Measurements from ENCODE around the gene OR5K2. TPM values are rescaled to one million over a fixed set of nuclear protein-coding genes. Genes with fewer than 3 reads are reported as not detected.

Gene OR5K2
- polyA plus RNA-seq, 1 donor from 2014 or later: not detected

DNA sequence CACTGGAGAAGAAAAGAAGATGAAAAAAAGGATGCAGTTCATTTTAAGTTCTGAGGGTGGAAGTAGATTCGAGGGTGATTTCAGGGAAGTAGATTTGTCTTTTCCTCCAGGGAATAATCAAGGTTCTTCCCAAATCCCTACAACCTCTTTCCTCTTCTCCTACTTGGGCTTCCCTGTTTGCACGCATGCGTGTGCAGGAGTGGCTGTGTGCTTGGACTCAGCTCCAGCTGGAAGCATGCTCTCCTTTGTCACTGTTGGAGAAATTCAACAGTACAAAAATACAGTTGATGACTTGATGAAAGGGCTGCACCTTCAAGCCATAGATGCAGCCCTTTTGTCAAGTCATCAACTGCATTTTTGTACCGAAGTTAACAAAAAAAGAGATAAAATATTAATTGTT, 3.8 kb downstream of the OR5K2 start:
- Histone ChIP-seq H3K27ac (ENCODE audit: low read length) (no peak overlapping the region), H3K4me2 (ENCODE audit: low read length) (no peak overlapping the region), H3K9me3 (ENCODE audit: low read length) (no peaks in the 10 kb centered on the region), H3K79me2 (replicated peaks; ENCODE audit: insufficient read depth, low read length) (no peaks in the 10 kb centered on the region), H3K9ac (ENCODE audit: low read length) (no peak overlapping the region), H3F3A (ENCODE audit: insufficient read depth, low read length, poor library complexity, severe bottlenecking) (no peaks in the 10 kb centered on the region), H3K9me2 (ENCODE audit: insufficient read depth, low read length) (no peaks in the 10 kb centered on the region), H4K20me1 (ENCODE audit: insufficient read depth) (no peaks in the 10 kb centered on the region), H3K36me3 (ENCODE audit: insufficient read depth, low read length) (no peaks in the 10 kb centered on the region), H2AFZ (ENCODE audit: low read depth, low read length) (no peak overlapping the region), H3K27me3 (ENCODE audit: insufficient read depth, low read depth, low read length) (no peaks in the 10 kb centered on the region), H3K4me3 (ENCODE audit: low read length) (no peak overlapping the region)
- TF ChIP-seq MXI1 (conservative IDR thresholded peaks at IDR 0.05; ENCODE audit: poor library complexity, severe bottlenecking) (no peak), POLR2AphosphoS5 (IDR thresholded peaks at IDR 0.05) (no peak), SMC3 (conservative IDR thresholded peaks at IDR 0.05; ENCODE audit: poor library complexity) (no peak), EP300 (conservative IDR thresholded peaks at IDR 0.05; ENCODE audit: poor library complexity, severe bottlenecking) (no peak), TAF1 (IDR thresholded peaks at IDR 0.05; ENCODE audit: low read depth) (no peak), RAD21 (conservative IDR thresholded peaks at IDR 0.05) (no peak), EZH2 (IDR thresholded peaks at IDR 0.05; ENCODE audit: borderline replicate concordance, insufficient read depth, low read length, poor library complexity, severe bottlenecking) (no peak)
- TF ChIP-seq, protein P1, sequence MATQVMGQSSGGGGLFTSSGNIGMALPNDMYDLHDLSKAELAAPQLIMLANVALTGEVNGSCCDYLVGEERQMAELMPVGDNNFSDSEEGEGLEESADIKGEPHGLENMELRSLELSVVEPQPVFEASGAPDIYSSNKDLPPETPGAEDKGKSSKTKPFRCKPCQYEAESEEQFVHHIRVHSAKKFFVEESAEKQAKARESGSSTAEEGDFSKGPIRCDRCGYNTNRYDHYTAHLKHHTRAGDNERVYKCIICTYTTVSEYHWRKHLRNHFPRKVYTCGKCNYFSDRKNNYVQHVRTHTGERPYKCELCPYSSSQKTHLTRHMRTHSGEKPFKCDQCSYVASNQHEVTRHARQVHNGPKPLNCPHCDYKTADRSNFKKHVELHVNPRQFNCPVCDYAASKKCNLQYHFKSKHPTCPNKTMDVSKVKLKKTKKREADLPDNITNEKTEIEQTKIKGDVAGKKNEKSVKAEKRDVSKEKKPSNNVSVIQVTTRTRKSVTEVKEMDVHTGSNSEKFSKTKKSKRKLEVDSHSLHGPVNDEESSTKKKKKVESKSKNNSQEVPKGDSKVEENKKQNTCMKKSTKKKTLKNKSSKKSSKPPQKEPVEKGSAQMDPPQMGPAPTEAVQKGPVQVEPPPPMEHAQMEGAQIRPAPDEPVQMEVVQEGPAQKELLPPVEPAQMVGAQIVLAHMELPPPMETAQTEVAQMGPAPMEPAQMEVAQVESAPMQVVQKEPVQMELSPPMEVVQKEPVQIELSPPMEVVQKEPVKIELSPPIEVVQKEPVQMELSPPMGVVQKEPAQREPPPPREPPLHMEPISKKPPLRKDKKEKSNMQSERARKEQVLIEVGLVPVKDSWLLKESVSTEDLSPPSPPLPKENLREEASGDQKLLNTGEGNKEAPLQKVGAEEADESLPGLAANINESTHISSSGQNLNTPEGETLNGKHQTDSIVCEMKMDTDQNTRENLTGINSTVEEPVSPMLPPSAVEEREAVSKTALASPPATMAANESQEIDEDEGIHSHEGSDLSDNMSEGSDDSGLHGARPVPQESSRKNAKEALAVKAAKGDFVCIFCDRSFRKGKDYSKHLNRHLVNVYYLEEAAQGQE (IDR thresholded peaks at IDR 0.05; ENCODE audit: borderline replicate concordance): no peak
- TF ChIP-seq, protein P2, sequence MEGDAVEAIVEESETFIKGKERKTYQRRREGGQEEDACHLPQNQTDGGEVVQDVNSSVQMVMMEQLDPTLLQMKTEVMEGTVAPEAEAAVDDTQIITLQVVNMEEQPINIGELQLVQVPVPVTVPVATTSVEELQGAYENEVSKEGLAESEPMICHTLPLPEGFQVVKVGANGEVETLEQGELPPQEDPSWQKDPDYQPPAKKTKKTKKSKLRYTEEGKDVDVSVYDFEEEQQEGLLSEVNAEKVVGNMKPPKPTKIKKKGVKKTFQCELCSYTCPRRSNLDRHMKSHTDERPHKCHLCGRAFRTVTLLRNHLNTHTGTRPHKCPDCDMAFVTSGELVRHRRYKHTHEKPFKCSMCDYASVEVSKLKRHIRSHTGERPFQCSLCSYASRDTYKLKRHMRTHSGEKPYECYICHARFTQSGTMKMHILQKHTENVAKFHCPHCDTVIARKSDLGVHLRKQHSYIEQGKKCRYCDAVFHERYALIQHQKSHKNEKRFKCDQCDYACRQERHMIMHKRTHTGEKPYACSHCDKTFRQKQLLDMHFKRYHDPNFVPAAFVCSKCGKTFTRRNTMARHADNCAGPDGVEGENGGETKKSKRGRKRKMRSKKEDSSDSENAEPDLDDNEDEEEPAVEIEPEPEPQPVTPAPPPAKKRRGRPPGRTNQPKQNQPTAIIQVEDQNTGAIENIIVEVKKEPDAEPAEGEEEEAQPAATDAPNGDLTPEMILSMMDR (IDR thresholded peaks at IDR 0.05; ENCODE audit: poor library complexity, severe bottlenecking): no peak

DNA sequence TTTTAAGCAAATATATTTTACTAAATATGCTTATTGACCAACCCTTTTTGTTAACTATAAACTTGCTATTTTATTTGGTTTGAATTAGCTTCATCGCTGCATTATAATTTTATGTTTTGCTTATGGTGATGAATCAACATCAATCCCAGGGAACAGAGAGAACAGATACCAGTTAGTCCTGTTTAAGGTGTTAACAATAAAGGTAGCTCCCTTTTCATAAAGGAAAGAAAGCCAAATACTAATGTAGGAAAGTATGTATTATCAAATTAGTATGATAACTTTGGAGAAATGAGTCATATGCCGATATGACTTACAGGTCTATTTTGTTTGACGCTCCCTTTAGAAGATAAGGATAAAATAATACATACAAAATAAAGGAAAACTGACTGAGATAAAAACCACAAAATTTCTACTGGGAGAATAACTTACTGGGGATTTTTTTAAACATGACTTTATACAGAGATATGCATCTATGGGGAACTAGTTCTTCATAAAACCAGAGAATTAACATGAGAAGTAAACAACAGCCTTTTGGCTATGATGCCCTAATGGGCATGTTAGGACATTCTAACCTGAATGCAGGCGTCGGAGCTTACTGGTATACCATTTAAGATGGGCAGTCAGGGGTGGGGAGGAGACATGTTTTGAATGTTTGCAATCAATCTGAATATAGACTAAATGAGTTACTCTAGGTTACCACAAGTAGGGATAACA, 4.5 kb downstream of the OR5K2 start:
- Histone ChIP-seq H4K20me1 (ENCODE audit: insufficient read depth) (no peaks in the 10 kb centered on the region), H3K4me3 (ENCODE audit: low read length) (no peak overlapping the region), H3K4me2 (ENCODE audit: low read length) (no peak overlapping the region), H3K9ac (ENCODE audit: low read length) (no peak overlapping the region), H3K79me2 (replicated peaks; ENCODE audit: insufficient read depth, low read length) (no peaks in the 10 kb centered on the region), H2AFZ (ENCODE audit: low read depth, low read length) (no peak overlapping the region), H3K27me3 (ENCODE audit: insufficient read depth, low read depth, low read length) (no peaks in the 10 kb centered on the region), H3K36me3 (ENCODE audit: insufficient read depth, low read length) (no peaks in the 10 kb centered on the region), H3K27ac (ENCODE audit: low read length) (no peak overlapping the region), H3K9me3 (ENCODE audit: low read length) (no peaks in the 10 kb centered on the region), H3F3A (ENCODE audit: insufficient read depth, low read length, poor library complexity, severe bottlenecking) (no peaks in the 10 kb centered on the region), H3K9me2 (ENCODE audit: insufficient read depth, low read length) (no peaks in the 10 kb centered on the region)
- TF ChIP-seq, protein P1 (IDR thresholded peaks at IDR 0.05; ENCODE audit: borderline replicate concordance): no peak
- TF ChIP-seq MXI1 (conservative IDR thresholded peaks at IDR 0.05; ENCODE audit: poor library complexity, severe bottlenecking) (no peak), SMC3 (conservative IDR thresholded peaks at IDR 0.05; ENCODE audit: poor library complexity) (no peak), POLR2AphosphoS5 (IDR thresholded peaks at IDR 0.05) (no peak), RAD21 (conservative IDR thresholded peaks at IDR 0.05) (no peak), TAF1 (IDR thresholded peaks at IDR 0.05; ENCODE audit: low read depth) (no peak), EZH2 (IDR thresholded peaks at IDR 0.05; ENCODE audit: borderline replicate concordance, insufficient read depth, low read length, poor library complexity, severe bottlenecking) (no peak), EP300 (conservative IDR thresholded peaks at IDR 0.05; ENCODE audit: poor library complexity, severe bottlenecking) (no peak)
- TF ChIP-seq, protein P2 (IDR thresholded peaks at IDR 0.05; ENCODE audit: poor library complexity, severe bottlenecking): no peak
